K562 treated with DMSO at 1 percent for 4 hours (cell line): ENCODE measurements around the gene NUP43. TPM values are rescaled to one million over a fixed set of nuclear protein-coding genes. Genes with fewer than 3 reads are reported as not detected.

Source experiments
- total RNA-seq: library from RNA; unstranded; fragments of 300-600 nt; gene quantifications from 2 replicates; pipeline ENCODE4 v1.2.3, GENCODE V29; 2022; ENCODE audit not compliant: insufficient read depth

Gene NUP43, protein sequence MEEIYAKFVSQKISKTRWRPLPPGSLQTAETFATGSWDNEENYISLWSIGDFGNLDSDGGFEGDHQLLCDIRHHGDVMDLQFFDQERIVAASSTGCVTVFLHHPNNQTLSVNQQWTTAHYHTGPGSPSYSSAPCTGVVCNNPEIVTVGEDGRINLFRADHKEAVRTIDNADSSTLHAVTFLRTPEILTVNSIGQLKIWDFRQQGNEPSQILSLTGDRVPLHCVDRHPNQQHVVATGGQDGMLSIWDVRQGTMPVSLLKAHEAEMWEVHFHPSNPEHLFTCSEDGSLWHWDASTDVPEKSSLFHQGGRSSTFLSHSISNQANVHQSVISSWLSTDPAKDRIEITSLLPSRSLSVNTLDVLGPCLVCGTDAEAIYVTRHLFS
- total RNA-seq: 20.6 and 22.4 TPM in 2 replicates

DNA sequence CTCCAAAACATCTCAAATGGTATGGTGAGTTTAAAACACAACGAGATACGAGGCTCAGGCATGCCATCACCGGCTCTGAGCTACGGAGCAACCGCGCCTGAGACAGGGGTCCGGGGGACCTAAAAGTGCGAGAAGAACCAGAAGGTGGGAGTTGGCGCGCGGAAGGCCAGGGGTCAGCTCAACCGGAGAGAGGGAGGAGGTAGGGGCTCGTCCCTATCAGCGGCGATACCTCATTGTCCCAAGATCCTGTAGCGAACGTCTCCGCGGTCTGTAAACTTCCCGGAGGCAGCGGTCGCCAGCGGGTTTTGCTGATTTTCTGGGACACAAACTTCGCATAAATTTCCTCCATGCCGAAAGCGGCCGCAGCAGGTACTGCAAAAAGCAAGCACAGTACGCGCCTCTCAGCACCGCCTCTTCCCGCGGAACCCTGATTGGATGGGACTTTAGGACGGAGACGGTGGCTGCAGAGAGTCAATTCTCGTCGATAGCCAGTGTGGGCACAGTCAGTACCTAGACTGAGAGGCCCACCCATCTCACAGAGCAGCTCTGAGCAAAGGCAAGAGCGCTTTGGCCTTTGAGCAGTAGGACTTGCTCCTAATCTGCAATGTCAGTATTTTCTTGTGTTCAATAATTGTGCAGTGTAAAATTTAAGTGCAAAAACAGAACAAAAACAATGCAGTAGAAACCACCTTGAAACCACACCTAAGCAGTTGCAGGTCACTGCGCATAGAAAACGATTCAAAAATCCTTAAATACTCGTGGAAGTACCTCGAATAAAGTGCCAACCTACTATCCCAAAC is at the start of gene NUP43:
Gene NUP43 (minus strand): TSS at position 383 of the 800 bp plus-strand sequence. CDS start 34 bp downstream, at position 349.

GRCh38 chr6:149749594-149750135 is 3.3 kb upstream of the NUP43 start, which contains the start of gene PCMT1:
PCMT1 (plus strand) TSS chr6:149749741; CDS start chr6:149749902, 161 bp downstream.

GRCh38 chr6:149717588-149718458 is 28.5 kb downstream of the NUP43 start, which contains the start of gene LATS1:
LATS1 (minus strand) TSS chr6:149718101; CDS start chr6:149702126, 15,975 bp downstream.

Other genes with a start within 250 kb of the NUP43 start
- 9.3 and 10.4 TPM in 2 replicates for gene PPIL4, start 200.5 kb downstream of the NUP43 start, total RNA-seq
- 14.4 and 16.2 TPM in 2 replicates for gene GINM1, start 180.2 kb downstream of the NUP43 start, total RNA-seq
- gene KATNA1, start 97.8 kb downstream of the NUP43 start, total RNA-seq: 21.9 and 28.2 TPM in 2 replicates
- 8.2 and 8.8 TPM in 2 replicates for gene LATS1, start 28.4 kb downstream of the NUP43 start, total RNA-seq
- 336 and 409 TPM in 2 replicates for gene PCMT1, start 3.2 kb upstream of the NUP43 start, total RNA-seq
- 2.5 and 3.4 TPM in 2 replicates for gene LRP11, start 117.8 kb upstream of the NUP43 start, total RNA-seq
- gene RAET1E, start 151.6 kb upstream of the NUP43 start, total RNA-seq: not detected in 2 replicates
- not detected in 2 replicates for gene RAET1G, start 176.6 kb upstream of the NUP43 start, total RNA-seq
- gene ULBP2, start 195.5 kb upstream of the NUP43 start, total RNA-seq: 6.3 and 11.0 TPM in 2 replicates
- gene ULBP1, start 217.4 kb upstream of the NUP43 start, total RNA-seq: 6.3 and 8.8 TPM in 2 replicates